BE2C (cell line): ENCODE data around the gene WEE1.

Source experiments
- DNase-seq: peaks from one replicate; pipeline ENCODE4 v3.0.0-alpha.2; 2020
- H3K27me3 ChIP-seq: fragments of 250-450 bp; sonication (Bioruptor Pico); 2 replicates; pipeline ENCODE4 v1.5.1; 2020; ENCODE audit warnings: mild to moderate bottlenecking
- H3K36me3 ChIP-seq: fragments of 250-450 bp; sonication (Bioruptor Pico); 2 replicates; pipeline ENCODE4 v1.5.1; 2020; ENCODE audit warnings: mild to moderate bottlenecking
- H3K4me1 ChIP-seq: fragments of 250-450 bp; sonication (Bioruptor Pico); 2 replicates; pipeline ENCODE4 v1.5.1; 2020
- H3K4me3 ChIP-seq: 2 replicates; pipeline ENCODE4 v1.5.1; 2011; ENCODE audit warnings: low read depth, low read length
- H3K9me3 ChIP-seq: fragments of 250-450 bp; sonication (Bioruptor Pico); 2 replicates; pipeline ENCODE4 v1.5.1; 2020
- CTCF ChIP-seq: IDR thresholded peaks from 2 replicates; pipeline ENCODE4 v1.5.1; 2012; ENCODE audit warnings: mild to moderate bottlenecking, low read depth, low read length

The WEE1 gene

GRCh38 chr11:9629064-9629463 is 55.6 kb downstream of the WEE1 start:
- DNase-seq = no peak
- TF ChIP-seq CTCF = no peak
- no peaks in the 10 kb centered on the region for H3K36me3 ChIP-seq
- H3K4me1 ChIP-seq = no peaks in the 10 kb centered on the region
- H3K4me3 ChIP-seq = no peak overlapping the region
- no peaks in the 10 kb centered on the region for H3K27me3 ChIP-seq
- no peaks in the 10 kb centered on the region for H3K9me3 ChIP-seq

- no peak for DNase-seq
- Histone ChIP-seq H3K9me3 (no peaks in the 10 kb centered on the region), H3K27me3 (no peaks in the 10 kb centered on the region), H3K4me3 (no peak overlapping the region), H3K4me1 (no peaks in the 10 kb centered on the region), H3K36me3 (no peaks in the 10 kb centered on the region)
- no peak for TF ChIP-seq CTCF
These were observed 60.2 kb downstream of the WEE1 start for GRCh38 chr11:9633679-9634078.

GRCh38 chr11:9636691-9637090 is 63.2 kb downstream of the WEE1 start:
- H3K9me3 ChIP-seq = no peaks in the 10 kb centered on the region
- H3K36me3 ChIP-seq = no peaks in the 10 kb centered on the region
- no peak overlapping the region for H3K4me3 ChIP-seq
- H3K27me3 ChIP-seq = no peaks in the 10 kb centered on the region
- no peaks in the 10 kb centered on the region for H3K4me1 ChIP-seq
- no peak for TF ChIP-seq CTCF
- DNase-seq = no peak

- Histone ChIP-seq H3K36me3 (no peaks in the 10 kb centered on the region), H3K9me3 (no peaks in the 10 kb centered on the region), H3K4me1 (no peaks in the 10 kb centered on the region), H3K4me3 (no peak overlapping the region), H3K27me3 (no peaks in the 10 kb centered on the region)
- DNase-seq = no peak
- TF ChIP-seq CTCF = no peak
These were observed 65.6 kb downstream of the WEE1 start for GRCh38 chr11:9639099-9639498.
